RPMI8226 (cell line): ENCODE data around the gene UQCRC2.
A peak's percentile ranks its signal among the peaks of the same experiment; 100 is the strongest.
"Not testable (repeated sequence)": the region's sequence is repeated elsewhere in the genome, so short reads cannot be mapped to it uniquely, and the experiment has no call there.

Experiments
- DNase-seq: peaks from one replicate; pipeline ENCODE4 v3.0.0-alpha.2; 2015

UQCRC2 gene

GRCh38 chr16:22013486-22013885 lies 60.3 kb downstream of the UQCRC2 start:
- DNase-seq, result no peak

- peak; percentile 34 for DNase-seq
Observed at GRCh38 chr16:22014271-22014873, 61.2 kb downstream of the UQCRC2 start.

- DNase-seq, result no peak
Observed at GRCh38 chr16:22016927-22017326, 63.8 kb downstream of the UQCRC2 start.

- no peak for DNase-seq
Observed at GRCh38 chr16:22018559-22018958, 65.4 kb downstream of the UQCRC2 start.

- DNase-seq, result no peak
Observed at GRCh38 chr16:22022151-22022550, 69.0 kb downstream of the UQCRC2 start.

- DNase-seq, result no peak
Observed at GRCh38 chr16:22023505-22023904, 70.3 kb downstream of the UQCRC2 start.

GRCh38 chr16:22024785-22025184 lies 71.6 kb downstream of the UQCRC2 start:
- not testable (repeated sequence) for DNase-seq

GRCh38 chr16:22027633-22028032 lies 74.5 kb downstream of the UQCRC2 start:
- DNase-seq, result no peak

GRCh38 chr16:22029632-22030031 lies 76.5 kb downstream of the UQCRC2 start:
- DNase-seq, result no peak

- no peak for DNase-seq
Observed at GRCh38 chr16:22030087-22030812, 77.1 kb downstream of the UQCRC2 start.

- DNase-seq, result no peak
Observed at GRCh38 chr16:22031483-22032083, 78.4 kb downstream of the UQCRC2 start.
